ENCODE measurements around the gene IKZF5. TPM values are rescaled to one million over a fixed set of nuclear protein-coding genes. Genes with fewer than 3 reads are reported as not detected.

IKZF5 gene
- total and polyA plus RNA-seq, 2 experiments from 2014 or later, result 6.9 to 10.5 TPM

GRCh38 chr10:123042708-123043408, 34.3 kb upstream of the IKZF5 start (continued):
- TF ChIP-seq, protein P1, sequence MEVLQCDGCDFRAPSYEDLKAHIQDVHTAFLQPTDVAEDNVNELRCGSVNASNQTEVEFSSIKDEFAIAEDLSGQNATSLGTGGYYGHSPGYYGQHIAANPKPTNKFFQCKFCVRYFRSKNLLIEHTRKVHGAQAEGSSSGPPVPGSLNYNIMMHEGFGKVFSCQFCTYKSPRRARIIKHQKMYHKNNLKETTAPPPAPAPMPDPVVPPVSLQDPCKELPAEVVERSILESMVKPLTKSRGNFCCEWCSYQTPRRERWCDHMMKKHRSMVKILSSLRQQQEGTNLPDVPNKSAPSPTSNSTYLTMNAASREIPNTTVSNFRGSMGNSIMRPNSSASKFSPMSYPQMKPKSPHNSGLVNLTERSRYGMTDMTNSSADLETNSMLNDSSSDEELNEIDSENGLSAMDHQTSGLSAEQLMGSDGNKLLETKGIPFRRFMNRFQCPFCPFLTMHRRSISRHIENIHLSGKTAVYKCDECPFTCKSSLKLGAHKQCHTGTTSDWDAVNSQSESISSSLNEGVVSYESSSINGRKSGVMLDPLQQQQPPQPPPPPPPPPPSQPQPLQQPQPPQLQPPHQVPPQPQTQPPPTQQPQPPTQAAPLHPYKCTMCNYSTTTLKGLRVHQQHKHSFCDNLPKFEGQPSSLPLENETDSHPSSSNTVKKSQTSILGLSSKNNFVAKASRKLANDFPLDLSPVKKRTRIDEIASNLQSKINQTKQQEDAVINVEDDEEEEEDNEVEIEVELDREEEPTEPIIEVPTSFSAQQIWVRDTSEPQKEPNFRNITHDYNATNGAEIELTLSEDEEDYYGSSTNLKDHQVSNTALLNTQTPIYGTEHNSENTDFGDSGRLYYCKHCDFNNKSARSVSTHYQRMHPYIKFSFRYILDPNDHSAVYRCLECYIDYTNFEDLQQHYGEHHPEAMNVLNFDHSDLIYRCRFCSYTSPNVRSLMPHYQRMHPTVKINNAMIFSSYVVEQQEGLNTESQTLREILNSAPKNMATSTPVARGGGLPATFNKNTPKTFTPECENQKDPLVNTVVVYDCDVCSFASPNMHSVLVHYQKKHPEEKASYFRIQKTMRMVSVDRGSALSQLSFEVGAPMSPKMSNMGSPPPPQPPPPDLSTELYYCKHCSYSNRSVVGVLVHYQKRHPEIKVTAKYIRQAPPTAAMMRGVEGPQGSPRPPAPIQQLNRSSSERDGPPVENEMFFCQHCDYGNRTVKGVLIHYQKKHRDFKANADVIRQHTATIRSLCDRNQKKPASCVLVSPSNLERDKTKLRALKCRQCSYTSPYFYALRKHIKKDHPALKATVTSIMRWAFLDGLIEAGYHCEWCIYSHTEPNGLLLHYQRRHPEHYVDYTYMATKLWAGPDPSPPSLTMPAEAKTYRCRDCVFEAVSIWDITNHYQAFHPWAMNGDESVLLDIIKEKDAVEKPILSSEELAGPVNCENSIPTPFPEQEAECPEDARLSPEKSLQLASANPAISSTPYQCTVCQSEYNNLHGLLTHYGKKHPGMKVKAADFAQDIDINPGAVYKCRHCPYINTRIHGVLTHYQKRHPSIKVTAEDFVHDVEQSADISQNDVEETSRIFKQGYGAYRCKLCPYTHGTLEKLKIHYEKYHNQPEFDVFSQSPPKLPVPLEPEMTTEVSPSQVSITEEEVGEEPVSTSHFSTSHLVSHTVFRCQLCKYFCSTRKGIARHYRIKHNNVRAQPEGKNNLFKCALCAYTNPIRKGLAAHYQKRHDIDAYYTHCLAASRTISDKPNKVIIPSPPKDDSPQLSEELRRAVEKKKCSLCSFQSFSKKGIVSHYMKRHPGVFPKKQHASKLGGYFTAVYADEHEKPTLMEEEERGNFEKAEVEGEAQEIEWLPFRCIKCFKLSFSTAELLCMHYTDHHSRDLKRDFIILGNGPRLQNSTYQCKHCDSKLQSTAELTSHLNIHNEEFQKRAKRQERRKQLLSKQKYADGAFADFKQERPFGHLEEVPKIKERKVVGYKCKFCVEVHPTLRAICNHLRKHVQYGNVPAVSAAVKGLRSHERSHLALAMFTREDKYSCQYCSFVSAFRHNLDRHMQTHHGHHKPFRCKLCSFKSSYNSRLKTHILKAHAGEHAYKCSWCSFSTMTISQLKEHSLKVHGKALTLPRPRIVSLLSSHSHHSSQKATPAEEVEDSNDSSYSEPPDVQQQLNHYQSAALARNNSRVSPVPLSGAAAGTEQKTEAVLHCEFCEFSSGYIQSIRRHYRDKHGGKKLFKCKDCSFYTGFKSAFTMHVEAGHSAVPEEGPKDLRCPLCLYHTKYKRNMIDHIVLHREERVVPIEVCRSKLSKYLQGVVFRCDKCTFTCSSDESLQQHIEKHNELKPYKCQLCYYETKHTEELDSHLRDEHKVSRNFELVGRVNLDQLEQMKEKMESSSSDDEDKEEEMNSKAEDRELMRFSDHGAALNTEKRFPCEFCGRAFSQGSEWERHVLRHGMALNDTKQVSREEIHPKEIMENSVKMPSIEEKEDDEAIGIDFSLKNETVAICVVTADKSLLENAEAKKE (CRISPR knock-in tag; IDR thresholded peaks at IDR 0.05), result no peak
- no peak for TF ChIP-seq STAT1 (IDR thresholded peaks at IDR 0.05; ENCODE audit: unreplicated experiment)
- TF ChIP-seq CREB1 (CRISPR knock-in tag; IDR thresholded peaks at IDR 0.05; ENCODE audit: low read depth), result no peak
- no peak for TF ChIP-seq POLR2AphosphoS5 (IDR thresholded peaks at IDR 0.05; ENCODE audit: low read depth)
- TF ChIP-seq, protein P2, sequence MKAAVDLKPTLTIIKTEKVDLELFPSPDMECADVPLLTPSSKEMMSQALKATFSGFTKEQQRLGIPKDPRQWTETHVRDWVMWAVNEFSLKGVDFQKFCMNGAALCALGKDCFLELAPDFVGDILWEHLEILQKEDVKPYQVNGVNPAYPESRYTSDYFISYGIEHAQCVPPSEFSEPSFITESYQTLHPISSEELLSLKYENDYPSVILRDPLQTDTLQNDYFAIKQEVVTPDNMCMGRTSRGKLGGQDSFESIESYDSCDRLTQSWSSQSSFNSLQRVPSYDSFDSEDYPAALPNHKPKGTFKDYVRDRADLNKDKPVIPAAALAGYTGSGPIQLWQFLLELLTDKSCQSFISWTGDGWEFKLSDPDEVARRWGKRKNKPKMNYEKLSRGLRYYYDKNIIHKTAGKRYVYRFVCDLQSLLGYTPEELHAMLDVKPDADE (IDR thresholded peaks at IDR 0.05), result no peak
- no peak for TF ChIP-seq EZH2phosphoT487 (IDR thresholded peaks at IDR 0.05; ENCODE audit: unreplicated experiment)

- Histone ChIP-seq H3K79me2 (replicated peaks; ENCODE audit: insufficient read depth) (no peaks in the 10 kb centered on the region), H3F3A (replicated peaks; ENCODE audit: low read depth) (no peaks in the 10 kb centered on the region; the same call in 1 of the 2 replicates), H3K27me3 (ENCODE audit: insufficient read depth) (no peaks in the 10 kb centered on the region), H3K4me1 (ENCODE audit: insufficient read depth) (peaks cover 9% of the 10 kb centered on the region; the same call in 1 of the 2 replicates), H3K4me2 (no peak overlapping the region), H3K36me3 (ENCODE audit: insufficient read depth) (no peaks in the 10 kb centered on the region), H4K20me1 (replicated peaks; ENCODE audit: insufficient read depth) (no peaks in the 10 kb centered on the region), H3K9me2 (ENCODE audit: insufficient read depth) (no peaks in the 10 kb centered on the region), H3K4me3 (no peak overlapping the region), H3K27ac (ENCODE audit: low read depth) (no peak overlapping the region), H2AFZ (no peak overlapping the region)
- Mint-ChIP-seq H3K36me3 (ENCODE audit: low read depth) (peaks cover 8% of the 10 kb centered on the region; the same call in 2 of the 3 replicates), H3K9me3 (no peaks in the 10 kb centered on the region), H3K27ac (no peak overlapping the region), H3K27me3 (ENCODE audit: insufficient read depth, low read depth, poor library complexity) (peaks cover 4% of the 10 kb centered on the region), H3K4me3 (no peak overlapping the region), H3K4me1 (peaks cover 20% of the 10 kb centered on the region)
- DNase-seq (ENCODE audit: low spot score) (no peak), ATAC-seq (no peak)
- TF ChIP-seq JUNB (IDR thresholded peaks at IDR 0.05; ENCODE audit: unreplicated experiment), result no peak
- no peak for TF ChIP-seq CREB1 (CRISPR knock-in tag; IDR thresholded peaks at IDR 0.05; ENCODE audit: low read depth)
- TF ChIP-seq CTCF (conservative IDR thresholded peaks at IDR 0.05; ENCODE audit: low read depth in 2 of 2), result no peak
- TF ChIP-seq EZH2 (IDR thresholded peaks at IDR 0.05; ENCODE audit: low read depth, unreplicated experiment), result no peak
- no peak for TF ChIP-seq POLR2AphosphoS5 (IDR thresholded peaks at IDR 0.05; ENCODE audit: low read depth)
- TF ChIP-seq, protein P2 (IDR thresholded peaks at IDR 0.05), result no peak
- TF ChIP-seq EZH2phosphoT487 (IDR thresholded peaks at IDR 0.05; ENCODE audit: unreplicated experiment), result no peak
- TF ChIP-seq NANOG (IDR thresholded peaks at IDR 0.05; ENCODE audit: borderline replicate concordance), result no peak
These were observed 31.0 kb upstream of the IKZF5 start for GRCh38 chr10:123039632-123039930.

All from GM23338 (cell line).